H1 (cell line): ENCODE data around the gene ZNF791.

ENCODE experiments used
- CHD1 ChIP-seq: IDR thresholded peaks from 2 replicates; pipeline ENCODE4 v1.6.1; 2012; ENCODE audit warnings: low read depth, low read length, improper control_type of control experiment
- EP300 ChIP-seq, 2 experiments: IDR thresholded peaks; 1 replicate in 1 of 2; 2 replicates in 1 of 2; pipeline ENCODE4 v1.6.1; 2011 to 2012; ENCODE audit warnings: low read depth in 2 of 2, low read length in 2 of 2, mild to moderate bottlenecking in 2 of 2, borderline replicate concordance in 1 of 2, inconsistent platforms in 1 of 2, moderate library complexity in 1 of 2
- NRF1 ChIP-seq: IDR thresholded peaks from 2 replicates; pipeline ENCODE4 v1.6.1; 2011; ENCODE audit warnings: mild to moderate bottlenecking, low read depth, low read length, improper control_type of control experiment
- POLR2A ChIP-seq, 2 experiments: IDR thresholded peaks; 1 replicate in 1 of 2; 2 replicates in 1 of 2; pipeline ENCODE4 v1.6.1; 2011; ENCODE audit warnings: low read depth in 2 of 2, low read length in 2 of 2, mild to moderate bottlenecking in 2 of 2; ENCODE audit errors: control extremely low read depth in 1 of 2
- SRF ChIP-seq: IDR thresholded peaks from 2 replicates; pipeline ENCODE4 v1.6.1; 2011; ENCODE audit warnings: mild to moderate bottlenecking, low read depth, low read length, moderate library complexity
- TAF1 ChIP-seq: IDR thresholded peaks from 2 replicates; pipeline ENCODE4 v1.6.1; 2011; ENCODE audit warnings: mild to moderate bottlenecking, low read depth, low read length
- TEAD4 ChIP-seq: IDR thresholded peaks from 2 replicates; pipeline ENCODE4 v1.6.1; 2012; ENCODE audit warnings: low read depth, low read length, inconsistent platforms, mixed read lengths
- YY1 ChIP-seq: IDR thresholded peaks from 2 replicates; pipeline ENCODE4 v1.6.1; 2011; ENCODE audit warnings: low read depth, mild to moderate bottlenecking, low read length
- TF ChIP-seq, protein P1 (sequence below), 3 experiments: IDR thresholded peaks; 1 replicate in 2 of 3; 2 replicates in 1 of 3; pipeline versions ENCODE4 v1.5.1 to v1.6.1; 2011; ENCODE audit warnings: low read length in 3 of 3, mild to moderate bottlenecking in 3 of 3, inconsistent platforms in 2 of 3, low read depth in 1 of 3, moderate library complexity in 1 of 3; ENCODE audit not compliant: insufficient read depth in 1 of 3; ENCODE audit errors: control extremely low read depth in 1 of 3
- TF ChIP-seq, protein P2 (sequence below): IDR thresholded peaks from 2 replicates; pipeline ENCODE4 v1.6.1; 2012; ENCODE audit warnings: inconsistent platforms

GRCh38 chr19:12676384-12676792, 65.7 kb downstream of the ZNF791 start:
- TF ChIP-seq TAF1 (0 out of 2 replicates have a peak, but pooled peaks have one; percentile 20), YY1 (no peak), NRF1 (no peak), POLR2A (IDR thresholded peaks at IDR 0.05; ENCODE audit: control extremely low read depth in 1 of 2, low read depth in 2 of 2, low read length in 2 of 2) (no peak), CHD1 (no peak), SRF (no peak), TEAD4 (no peak), EP300 (IDR thresholded peaks at IDR 0.05; ENCODE audit: borderline replicate concordance in 1 of 2, low read depth in 2 of 2, low read length in 2 of 2) (no peak)
- TF ChIP-seq, protein P1, sequence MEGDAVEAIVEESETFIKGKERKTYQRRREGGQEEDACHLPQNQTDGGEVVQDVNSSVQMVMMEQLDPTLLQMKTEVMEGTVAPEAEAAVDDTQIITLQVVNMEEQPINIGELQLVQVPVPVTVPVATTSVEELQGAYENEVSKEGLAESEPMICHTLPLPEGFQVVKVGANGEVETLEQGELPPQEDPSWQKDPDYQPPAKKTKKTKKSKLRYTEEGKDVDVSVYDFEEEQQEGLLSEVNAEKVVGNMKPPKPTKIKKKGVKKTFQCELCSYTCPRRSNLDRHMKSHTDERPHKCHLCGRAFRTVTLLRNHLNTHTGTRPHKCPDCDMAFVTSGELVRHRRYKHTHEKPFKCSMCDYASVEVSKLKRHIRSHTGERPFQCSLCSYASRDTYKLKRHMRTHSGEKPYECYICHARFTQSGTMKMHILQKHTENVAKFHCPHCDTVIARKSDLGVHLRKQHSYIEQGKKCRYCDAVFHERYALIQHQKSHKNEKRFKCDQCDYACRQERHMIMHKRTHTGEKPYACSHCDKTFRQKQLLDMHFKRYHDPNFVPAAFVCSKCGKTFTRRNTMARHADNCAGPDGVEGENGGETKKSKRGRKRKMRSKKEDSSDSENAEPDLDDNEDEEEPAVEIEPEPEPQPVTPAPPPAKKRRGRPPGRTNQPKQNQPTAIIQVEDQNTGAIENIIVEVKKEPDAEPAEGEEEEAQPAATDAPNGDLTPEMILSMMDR (IDR thresholded peaks at IDR 0.05; ENCODE audit: control extremely low read depth in 1 of 3, insufficient read depth in 1 of 3, low read depth in 1 of 3, low read length in 3 of 3) = peak; percentile 82 to 97 (median 94)
- TF ChIP-seq, protein P2, sequence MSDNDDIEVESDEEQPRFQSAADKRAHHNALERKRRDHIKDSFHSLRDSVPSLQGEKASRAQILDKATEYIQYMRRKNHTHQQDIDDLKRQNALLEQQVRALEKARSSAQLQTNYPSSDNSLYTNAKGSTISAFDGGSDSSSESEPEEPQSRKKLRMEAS = peak; percentile 48; the same call in 1 of the 2 replicates
